Smooth muscle cell of the brain vasculature (primary cell): ENCODE data around the gene IL1RN.

Experiments used
- DNase-seq: peaks from one replicate; pipeline ENCODE4 v3.0.0-alpha.2; 2012; ENCODE audit warnings: low read depth, low spot score

The IL1RN gene

DNA sequence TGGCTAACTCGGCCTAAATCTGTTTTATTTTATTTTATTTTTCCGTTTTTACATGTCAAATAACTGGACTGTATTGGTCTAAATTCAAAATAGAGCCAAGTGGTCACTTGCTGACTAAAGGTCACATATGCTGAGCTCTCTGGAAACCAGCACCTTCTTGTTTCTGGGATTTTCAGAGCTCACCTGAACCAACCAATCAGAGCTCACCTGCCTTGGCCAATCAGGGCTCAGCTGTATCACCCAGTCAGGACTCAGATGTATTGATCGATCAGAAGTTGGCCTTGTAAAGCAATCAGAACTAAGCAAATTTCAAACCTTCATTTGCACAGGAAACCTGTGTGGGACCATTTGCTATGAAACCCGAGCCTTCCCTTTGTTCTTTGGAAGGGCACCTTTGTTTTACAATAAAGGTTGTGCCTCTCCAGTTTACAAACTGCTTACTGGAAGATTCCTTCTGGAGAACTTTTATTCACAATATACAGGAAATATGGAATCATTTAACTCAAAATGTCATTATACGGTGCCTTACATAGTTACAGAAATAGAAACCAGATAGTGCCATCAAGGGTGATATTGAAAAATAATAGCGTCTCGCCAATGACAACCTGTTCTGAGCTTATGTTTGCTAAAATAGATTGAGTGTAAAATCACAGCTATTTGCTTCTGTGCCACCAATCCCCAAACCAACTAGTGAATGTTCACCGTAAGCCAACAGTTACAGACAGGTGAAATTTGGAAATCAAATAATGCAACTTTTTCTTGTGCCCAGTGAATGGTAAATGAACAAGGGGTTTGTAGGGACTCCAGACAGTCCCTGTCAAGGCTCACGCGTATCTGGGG is 29.1 kb downstream of the IL1RN start:
- DNase-seq, result no peak

GRCh38 chr2:113157118-113157896 is 29.9 kb downstream of the IL1RN start:
- no peak for DNase-seq

DNA sequence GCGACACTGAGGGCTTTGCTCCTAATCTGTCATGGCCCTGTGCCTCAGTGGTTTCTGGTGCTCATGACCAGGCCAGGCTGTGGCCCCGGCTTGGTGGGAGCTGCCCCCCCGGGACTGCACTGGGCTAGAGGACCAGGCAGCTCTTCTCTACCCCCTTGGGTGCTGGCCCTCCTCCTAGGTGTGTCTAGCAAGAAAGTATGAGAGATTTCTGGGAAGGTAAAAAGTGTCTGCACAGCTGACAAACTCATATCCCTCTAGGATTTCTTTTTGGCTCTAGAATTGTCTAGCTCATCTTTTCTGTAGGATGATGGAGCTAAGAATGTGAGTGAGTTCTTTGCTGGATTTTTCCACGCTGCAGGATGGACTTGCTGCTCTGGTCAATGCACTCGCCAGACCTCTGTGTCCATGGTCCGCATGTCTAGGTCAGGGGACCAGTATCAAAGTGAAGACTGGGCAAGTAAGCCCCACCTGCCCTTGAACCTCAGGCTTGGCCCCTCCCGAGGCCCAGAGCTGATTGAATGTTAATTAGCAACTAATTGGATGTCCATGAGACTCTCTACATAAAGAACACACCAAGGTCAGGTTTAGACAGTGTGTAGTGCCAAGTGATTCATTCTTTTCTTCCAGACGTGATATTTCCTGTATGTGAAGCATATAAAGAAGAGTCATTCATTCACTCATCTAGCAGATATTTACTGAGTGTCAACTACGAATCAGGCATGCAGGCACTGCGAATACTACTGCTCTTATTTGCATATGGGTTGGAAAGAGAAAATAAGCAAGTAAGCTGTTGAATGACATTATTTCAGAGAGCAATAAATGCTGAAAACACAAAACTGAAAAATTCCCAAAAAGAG is 30.7 kb downstream of the IL1RN start:
- DNase-seq, result no peak

- peak; percentile 49 for DNase-seq
Observed at GRCh38 chr2:113158884-113159553, 31.6 kb downstream of the IL1RN start.

DNA sequence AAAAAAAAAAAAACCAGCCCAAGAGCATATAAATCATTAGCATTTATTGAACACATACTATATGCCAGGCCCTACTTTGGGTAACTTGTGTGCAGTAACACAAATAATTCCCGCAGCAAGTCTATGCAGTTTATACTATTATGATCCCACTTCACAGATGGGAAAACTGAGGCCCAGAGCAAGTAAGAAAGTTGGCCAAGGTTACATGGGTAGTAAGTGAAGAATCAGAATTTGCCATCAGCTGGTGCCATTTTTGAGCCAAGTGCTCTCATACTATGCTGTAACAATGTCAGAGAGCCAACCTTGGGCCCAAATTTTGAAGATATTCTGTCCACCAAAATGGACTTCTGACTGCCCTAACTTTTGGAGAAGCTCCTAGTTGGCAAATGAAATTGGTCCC is 32.9 kb downstream of the IL1RN start:
- DNase-seq, result no peak

DNA sequence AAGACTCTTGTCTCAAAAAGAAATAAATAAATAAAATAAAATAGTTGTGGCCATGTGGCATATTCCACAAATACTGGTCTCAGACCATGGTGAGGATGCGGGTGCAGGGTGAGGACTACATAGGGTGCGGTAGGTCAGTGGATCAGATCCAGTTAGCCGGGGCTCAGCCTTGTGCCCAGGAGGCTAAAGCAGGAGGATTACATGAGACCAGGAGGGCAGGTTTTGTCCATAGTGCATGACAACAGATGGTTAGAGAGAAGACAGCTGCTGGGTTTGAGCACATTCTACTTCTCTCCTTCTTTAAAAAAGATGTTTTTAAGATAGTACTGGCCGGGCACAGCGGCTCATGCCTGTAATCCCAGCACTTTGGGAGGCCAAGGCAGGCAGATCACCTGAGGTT is 33.6 kb downstream of the IL1RN start:
- DNase-seq, result no peak

GRCh38 chr2:113162173-113162572 is 34.8 kb downstream of the IL1RN start:
- no peak for DNase-seq

DNA sequence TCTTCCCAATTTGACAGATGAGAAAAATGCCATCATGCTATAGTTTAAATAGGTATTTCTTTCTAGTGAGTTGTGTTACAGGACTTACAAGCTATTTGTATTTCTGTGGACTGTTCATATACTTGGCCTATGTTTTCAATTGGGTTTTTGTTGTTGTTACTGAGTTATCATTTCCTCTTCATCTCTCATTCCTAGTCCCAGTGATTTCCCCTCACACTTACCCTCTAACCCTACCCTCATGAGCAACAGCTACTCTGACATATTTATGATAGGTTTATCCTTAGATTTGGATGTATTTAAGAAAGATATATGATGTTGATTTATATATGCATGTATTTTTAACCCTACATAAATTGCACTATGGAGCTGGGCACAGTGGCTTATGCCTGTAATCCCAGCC is 35.5 kb downstream of the IL1RN start:
- DNase-seq, result no peak

DNA sequence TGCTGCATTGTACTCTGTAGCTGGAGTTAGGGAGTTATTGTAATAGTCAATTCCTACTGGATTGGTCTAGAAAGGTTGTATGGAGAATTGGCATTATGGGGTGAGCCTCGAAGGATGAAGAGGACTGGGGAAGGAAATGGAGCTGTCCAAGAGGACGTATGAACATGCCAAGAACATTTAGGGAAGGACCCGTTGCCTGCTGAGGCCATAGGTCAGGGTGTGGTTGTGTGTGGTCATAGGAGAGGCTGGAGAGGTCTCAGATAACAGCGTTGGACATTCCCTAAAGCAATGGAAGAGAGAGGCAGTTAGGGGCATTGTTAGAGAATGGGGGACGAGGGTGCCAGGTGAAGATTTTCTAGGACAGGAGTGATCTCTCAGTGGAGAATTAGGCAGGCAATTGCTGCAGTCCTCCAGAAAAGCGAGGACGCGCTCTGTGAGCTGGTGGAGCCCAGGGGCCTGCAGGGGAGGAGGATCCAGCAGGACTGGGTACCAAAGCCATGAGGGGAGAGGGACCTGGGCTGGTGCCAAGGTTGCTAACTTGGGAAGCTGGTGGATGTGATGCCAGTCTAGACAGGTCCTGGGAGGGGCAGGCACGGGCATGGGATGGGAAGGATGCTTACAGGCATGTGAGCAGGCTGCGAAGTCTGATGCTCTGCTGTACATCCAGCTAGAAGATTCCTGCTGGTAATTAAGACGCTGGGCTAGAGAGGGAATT is 37.0 kb downstream of the IL1RN start:
- no peak for DNase-seq

GRCh38 chr2:113164930-113165585 is 37.7 kb downstream of the IL1RN start:
- DNase-seq, result no peak

- DNase-seq, result no peak
Observed at GRCh38 chr2:113166187-113166645, 38.8 kb downstream of the IL1RN start.

DNA sequence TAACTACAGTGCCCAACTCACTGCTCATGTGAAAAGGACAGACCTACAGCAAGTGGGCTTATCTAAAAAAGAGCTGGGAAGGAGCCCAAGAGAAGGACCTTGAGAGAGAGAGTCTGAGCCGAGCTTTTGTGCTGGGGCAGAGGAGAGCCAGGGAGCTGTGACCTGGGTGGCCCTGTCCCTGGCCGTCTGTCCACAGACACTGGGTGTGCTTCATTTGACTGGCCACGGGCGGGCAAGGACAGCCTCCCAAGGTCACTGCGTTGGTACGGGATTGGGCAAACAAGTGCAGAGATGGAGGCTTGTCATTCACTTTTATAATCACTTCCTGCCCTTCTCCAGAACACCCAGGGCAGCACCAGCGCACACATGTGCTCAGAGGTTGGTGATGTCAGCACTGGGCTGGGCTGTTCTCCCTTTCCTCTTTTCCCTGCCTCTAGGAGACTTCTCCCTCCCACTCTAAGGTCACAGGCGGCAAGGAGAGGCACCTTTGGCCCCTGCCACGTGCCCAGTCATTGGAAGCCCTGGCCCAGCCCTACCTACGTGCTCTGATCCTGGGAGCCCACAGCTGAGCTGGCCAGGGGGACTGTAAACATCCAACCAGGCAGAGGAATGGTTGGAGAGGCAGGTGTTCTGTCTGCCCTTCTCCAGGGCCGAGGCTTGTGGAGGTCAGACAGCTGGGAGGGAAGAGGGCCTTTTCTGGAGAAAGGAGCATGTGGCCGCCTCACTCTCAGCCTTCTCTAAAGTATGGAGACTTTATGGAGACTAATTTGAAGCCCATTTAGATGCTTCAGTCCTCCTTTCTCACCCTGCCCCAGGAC is 39.9 kb downstream of the IL1RN start:
- no peak for DNase-seq

DNA sequence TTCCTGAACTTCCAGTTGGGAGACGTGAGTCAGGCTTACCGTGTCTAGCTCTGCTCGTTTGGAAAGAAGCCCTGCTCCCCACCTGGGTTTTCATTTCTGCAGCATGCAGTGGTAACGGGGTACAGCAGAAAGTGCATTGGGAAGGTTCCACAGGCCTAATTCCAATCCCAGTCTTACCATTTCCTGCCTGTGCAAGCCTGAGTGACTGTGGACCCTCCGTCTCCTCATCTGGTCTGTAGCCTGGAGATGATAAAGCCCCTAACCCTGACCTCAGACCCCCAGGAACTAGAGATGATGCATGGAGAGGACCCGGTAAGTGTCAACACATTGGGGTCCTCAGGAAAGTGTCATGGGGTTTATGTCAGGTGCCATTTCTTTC is 40.6 kb downstream of the IL1RN start:
- DNase-seq, result no peak

GRCh38 chr2:113169002-113169530 is 41.7 kb downstream of the IL1RN start:
- no peak for DNase-seq

DNA sequence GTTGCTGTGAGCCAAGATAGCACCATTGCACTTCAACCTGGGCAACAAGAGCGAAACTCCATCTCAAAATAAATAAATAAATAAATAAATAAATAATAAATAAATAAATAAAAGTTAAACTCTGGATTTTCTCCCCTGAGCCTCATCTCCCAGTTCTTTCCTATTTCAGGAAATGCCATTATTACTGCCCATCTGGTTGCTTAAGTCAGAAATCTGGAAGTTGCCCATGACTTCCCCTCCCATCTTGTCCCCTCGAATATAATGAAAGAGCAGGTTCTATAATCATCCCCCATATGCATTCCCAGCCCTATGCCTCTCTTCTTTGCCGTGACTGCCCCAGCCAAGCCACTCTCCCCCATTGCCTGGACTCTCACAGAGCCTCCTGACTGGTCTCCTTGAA is 42.2 kb downstream of the IL1RN start:
- DNase-seq, result no peak

GRCh38 chr2:113171334-113172075 is 44.1 kb downstream of the IL1RN start:
- no peak for DNase-seq

DNA sequence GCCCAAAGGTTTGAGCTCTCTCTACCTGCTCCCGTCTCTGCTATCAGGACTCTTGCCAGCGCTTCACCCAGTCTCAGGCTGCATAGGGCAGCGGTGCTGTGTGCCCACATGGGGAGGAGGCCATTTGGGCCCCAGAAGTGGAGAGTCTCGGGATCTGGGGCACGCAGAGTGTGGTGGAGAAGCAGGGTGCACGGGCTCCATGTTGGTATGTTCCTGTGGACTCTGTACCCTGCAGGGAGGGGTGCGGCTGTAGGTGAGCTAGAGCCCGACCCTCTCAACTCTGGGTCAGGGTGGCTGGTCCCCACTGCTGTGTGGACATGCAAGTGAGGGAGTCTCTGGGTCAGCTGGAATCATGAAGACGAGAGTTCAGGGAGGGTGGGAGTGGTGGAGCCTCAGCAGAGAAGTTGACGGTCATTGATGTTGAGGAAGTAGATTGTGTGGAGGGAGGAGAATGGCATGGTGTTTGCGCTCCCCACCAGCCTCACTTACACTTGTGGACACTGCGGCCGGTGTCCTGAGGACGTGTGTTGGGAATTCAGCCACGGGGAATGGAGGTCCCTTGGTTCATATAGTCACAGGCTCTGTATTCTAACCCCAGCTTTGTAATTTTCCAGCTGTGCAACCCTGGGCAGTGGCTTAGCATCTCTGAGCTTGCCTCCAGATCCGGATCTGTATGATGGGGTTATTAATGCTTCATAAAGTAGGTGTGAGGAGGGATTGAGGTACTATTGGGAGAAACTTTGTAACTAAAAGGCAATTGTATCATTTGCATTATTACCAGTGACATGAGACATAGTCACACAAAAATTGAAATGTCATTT is 45.5 kb downstream of the IL1RN start:
- no peak for DNase-seq
